IMR-90 (cell line): Measurements from ENCODE around the gene ERCC5. TPM values are rescaled to one million over a fixed set of nuclear protein-coding genes. Genes with fewer than 3 reads are reported as not detected.

ENCODE experiments used
- BHLHE40 ChIP-seq: fragments of 150-350 bp; IDR thresholded peaks from 2 replicates; pipeline ENCODE4 v1.6.1; 2016; ENCODE audit warnings: mild to moderate bottlenecking, low read depth, low read length
- FOS ChIP-seq: fragments of 150-350 bp; IDR thresholded peaks from 2 replicates; pipeline ENCODE4 v1.6.1; 2016; ENCODE audit warnings: low read depth, low read length
- MXI1 ChIP-seq: IDR thresholded peaks from 2 replicates; pipeline ENCODE4 v1.6.1; 2012; ENCODE audit warnings: low read depth, mild to moderate bottlenecking, low read length, moderate library complexity, borderline replicate concordance
- NFE2L2 ChIP-seq: fragments of 150-350 bp; IDR thresholded peaks from 2 replicates; pipeline ENCODE4 v1.6.1; 2016; ENCODE audit warnings: low read depth, mild to moderate bottlenecking, low read length
- RFX5 ChIP-seq: IDR thresholded peaks from 2 replicates; pipeline ENCODE4 v1.8.0; 2012; ENCODE audit warnings: low read depth, mild to moderate bottlenecking, low read length, moderate library complexity
- polyA plus RNA-seq, 3 experiments: library from polyadenylated mRNA; depleted of rRNA; stranded (reverse); fragments of >200 nt; gene quantifications; 2 replicates each; pipeline ENCODE4 v1.2.3, GENCODE V29; 2012; ENCODE audit warnings: low replicate concordance in 1 of 3
- total RNA-seq: library from RNA; depleted of rRNA; stranded (reverse); fragments of >200 nt; gene quantifications from 2 replicates; pipeline ENCODE4 v1.2.3, GENCODE V29; 2012

ERCC5 gene
- total and polyA plus RNA-seq, 2 of the 4 experiments (the other 2 are of a cell fraction): 29.7 to 34.4 TPM

- TF ChIP-seq BHLHE40: no peak; the same call in 1 of the 2 replicates
- TF ChIP-seq NFE2L2: no peak
- TF ChIP-seq FOS: no peak
- TF ChIP-seq RFX5: no peak
- peak; percentile 63 for TF ChIP-seq MXI1
These were observed at the start of gene ERCC5 (continued) for GRCh38 chr13:102845630-102846260.
